AG04450 (cell line): ENCODE measurements around the gene DOCK9. TPM values are rescaled to one million over a fixed set of nuclear protein-coding genes. Genes with fewer than 3 reads are reported as not detected.

Experiments used
- CTCF ChIA-PET: fragments of 300-600, 350-600 bp; formaldehyde crosslinking; extraction: SDS; loops from one replicate; lab custom pipeline; 2022; ENCODE audit warnings: antibody characterized with exemption, inconsistent platforms; lab: Charles Lee
- POLR2A ChIA-PET: fragments of 350-600 bp; formaldehyde crosslinking; extraction: SDS; loops from one replicate; lab custom pipeline; 2021; ENCODE audit warnings: antibody characterized with exemption, inconsistent platforms; lab: Yijun Ruan, JAX
- DNase-seq: peaks from one replicate; pipeline ENCODE4 v3.0.0-alpha.2; 2011; ENCODE audit warnings: low read depth, low spot score
- H3K27ac ChIP-seq: one replicate; pipeline ENCODE4 v1.5.1; 2012; ENCODE audit warnings: low read depth, low read length, control low read depth
- H3K27me3 ChIP-seq: one replicate; pipeline ENCODE4 v1.6.0; 2012; ENCODE audit warnings: low read length; ENCODE audit not compliant: control insufficient read depth, insufficient read depth
- H3K4me3 ChIP-seq: 2 replicates; pipeline ENCODE4 v1.5.1; 2011; ENCODE audit warnings: mild to moderate bottlenecking, low read depth, low read length, control low read depth
- H3K9me3 ChIP-seq: 2 replicates; pipeline ENCODE4 v1.5.1; 2012; ENCODE audit warnings: low read length; ENCODE audit not compliant: control insufficient read depth, insufficient read depth
- CTCF ChIP-seq: IDR thresholded peaks from 2 replicates; pipeline ENCODE4 v1.5.1; 2011; ENCODE audit warnings: low read depth, low read length, control low read depth, inconsistent platforms
- polyA plus RNA-seq: library from polyadenylated mRNA; depleted of rRNA; stranded (reverse); fragments of >200 nt; gene quantifications from 2 replicates; pipeline ENCODE4 v1.2.3, GENCODE V29; 2011

DOCK9 gene
- polyA plus RNA-seq, 1 experiment, result 9.6 TPM

- H3K4me3 ChIP-seq, result no peak overlapping the region
- no peak overlapping the region for H3K27ac ChIP-seq
- H3K27me3 ChIP-seq, result no peaks in the 10 kb centered on the region
- no peak for TF ChIP-seq CTCF
- no peak for DNase-seq
- ChIA-PET POLR2A (no interaction called here), CTCF (interaction anchor here (1.6 kb wide), 1 partner anchor 18 kb away, joined by 3 read pairs; no protein-coding TSS in a partner anchor)
- no peaks in the 10 kb centered on the region for H3K9me3 ChIP-seq
Observed at GRCh38 chr13:98885600-98885999, 92.3 kb downstream of the DOCK9 start.

DNA sequence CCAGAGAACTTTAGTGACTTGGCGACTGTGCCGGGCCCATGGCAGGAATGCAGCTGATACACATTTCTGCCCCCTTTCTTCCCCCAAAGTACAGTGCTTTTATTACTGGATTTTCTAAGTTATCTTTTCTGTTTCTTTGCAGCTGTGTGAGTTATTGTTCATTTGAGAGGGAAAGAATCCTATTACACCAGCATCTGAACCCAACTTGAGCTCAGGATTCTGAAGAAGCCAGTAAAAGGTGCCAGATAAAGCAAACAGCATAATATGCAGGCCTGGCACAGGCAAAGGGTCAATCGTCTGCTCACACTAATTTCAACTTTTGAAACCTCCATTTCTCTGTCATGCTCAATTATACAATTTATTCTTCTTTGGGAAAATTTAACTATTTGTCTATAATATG lies 93.9 kb downstream of the DOCK9 start:
- no peaks in the 10 kb centered on the region for H3K9me3 ChIP-seq
- H3K27me3 ChIP-seq, result no peaks in the 10 kb centered on the region
- ChIA-PET POLR2A (no interaction called here), CTCF (no interaction called here)
- H3K4me3 ChIP-seq, result no peak overlapping the region
- TF ChIP-seq CTCF, result no peak
- no peak overlapping the region for H3K27ac ChIP-seq
- no peak for DNase-seq

GRCh38 chr13:98881390-98881789 lies 96.5 kb downstream of the DOCK9 start:
- ChIA-PET CTCF (no interaction called here), POLR2A (no interaction called here)
- H3K27me3 ChIP-seq, result no peaks in the 10 kb centered on the region
- DNase-seq, result no peak
- H3K9me3 ChIP-seq, result no peaks in the 10 kb centered on the region
- no peak for TF ChIP-seq CTCF
- H3K4me3 ChIP-seq, result no peak overlapping the region
- H3K27ac ChIP-seq, result no peak overlapping the region

DNA sequence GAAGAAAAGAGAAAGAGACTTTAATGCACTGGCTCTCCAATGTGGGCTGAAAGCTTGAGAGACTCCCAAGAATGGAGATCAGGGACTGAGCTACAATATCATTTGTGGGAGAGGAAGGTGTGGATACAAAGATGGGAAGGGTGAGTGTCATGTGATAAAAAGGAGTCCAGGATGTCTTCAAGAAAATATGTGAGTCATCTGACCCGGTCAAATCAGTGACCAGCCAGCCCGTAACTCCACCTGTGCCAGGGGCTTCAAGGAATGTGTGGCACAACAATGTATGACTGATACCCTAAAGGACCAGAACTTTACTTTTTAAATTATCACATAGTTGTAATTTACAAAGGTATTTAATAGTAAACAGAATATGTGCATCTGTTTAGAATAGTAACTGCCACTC lies 97.2 kb downstream of the DOCK9 start:
- no peak overlapping the region for H3K4me3 ChIP-seq
- no peaks in the 10 kb centered on the region for H3K27me3 ChIP-seq
- DNase-seq, result no peak
- ChIA-PET CTCF (no interaction called here), POLR2A (no interaction called here)
- no peak overlapping the region for H3K27ac ChIP-seq
- TF ChIP-seq CTCF, result no peak
- H3K9me3 ChIP-seq, result no peaks in the 10 kb centered on the region

- POLR2A ChIA-PET, result no interaction called here
- Histone ChIP-seq H3K27ac (no peak overlapping the region), H3K4me3 (no peak overlapping the region), H3K27me3 (no peaks in the 10 kb centered on the region), H3K9me3 (no peaks in the 10 kb centered on the region)
- CTCF ChIA-PET, result no interaction called here
- TF ChIP-seq CTCF, result no peak
- no peak for DNase-seq
Observed at GRCh38 chr13:98879957-98880356, 97.9 kb downstream of the DOCK9 start.
